HEK293T (cell line): ENCODE data around the gene CSNK1G1.

Source experiments
- CTCF ChIA-PET: fragments of 350-600 bp; formaldehyde crosslinking; extraction: SDS; loops from one replicate; lab custom pipeline; 2021; ENCODE audit warnings: antibody characterized with exemption, inconsistent platforms; lab: Yijun Ruan, JAX
- POLR2A ChIA-PET: fragments of 350-600 bp; formaldehyde crosslinking; extraction: SDS; loops from one replicate; lab custom pipeline; 2020; ENCODE audit warnings: antibody characterized with exemption, inconsistent platforms; lab: Yijun Ruan, JAX
- DNase-seq: peaks from one replicate; pipeline ENCODE4 v3.0.0; 2012; ENCODE audit warnings: mixed read lengths; ENCODE audit errors: extremely low spot score
- ARNT ChIP-seq: fragments of 450-650 bp; IDR thresholded peaks from 2 replicates; pipeline ENCODE4 v1.6.1; 2017; ENCODE audit warnings: mild to moderate bottlenecking
- BHLHE40 ChIP-seq: fragments of 450-650 bp; IDR thresholded peaks from 2 replicates; pipeline ENCODE4 v1.6.1; 2016; ENCODE audit warnings: mild to moderate bottlenecking, moderate library complexity, borderline replicate concordance
- CTBP1 ChIP-seq: fragments of 450-650 bp; IDR thresholded peaks from 2 replicates; pipeline ENCODE4 v1.6.1; 2016; ENCODE audit warnings: borderline replicate concordance
- ELF4 ChIP-seq: fragments of 450-650 bp; IDR thresholded peaks from 2 replicates; pipeline ENCODE4 v1.6.1; 2017; ENCODE audit warnings: antibody characterized with exemption
- FOXA1 ChIP-seq: fragments of 450-650 bp; IDR thresholded peaks from 2 replicates; pipeline ENCODE4 v1.6.1; 2016; ENCODE audit warnings: mild to moderate bottlenecking
- FOXK2 ChIP-seq: fragments of 450-650 bp; IDR thresholded peaks from 2 replicates; pipeline ENCODE4 v1.6.1; 2016; ENCODE audit warnings: mild to moderate bottlenecking
- FOXM1 ChIP-seq: fragments of 450-650 bp; IDR thresholded peaks from 2 replicates; pipeline ENCODE4 v1.6.1; 2017; ENCODE audit warnings: mild to moderate bottlenecking, borderline replicate concordance
- L3MBTL2 ChIP-seq: fragments of 450-650 bp; conservative IDR thresholded peaks from 2 replicates; pipeline ENCODE4 v1.6.1; 2016; ENCODE audit warnings: mild to moderate bottlenecking
- LEF1 ChIP-seq: fragments of 450-650 bp; IDR thresholded peaks from 2 replicates; pipeline ENCODE4 v1.6.1; 2017; ENCODE audit warnings: mild to moderate bottlenecking, borderline replicate concordance
- NFRKB ChIP-seq: fragments of 450-650 bp; IDR thresholded peaks from 2 replicates; pipeline ENCODE4 v1.6.1; 2016; ENCODE audit warnings: mild to moderate bottlenecking, moderate library complexity
- SP1 ChIP-seq: fragments of 450-650 bp; IDR thresholded peaks from 2 replicates; pipeline ENCODE4 v1.6.1; 2017
- SUZ12 ChIP-seq: fragments of 450-650 bp; IDR thresholded peaks from 2 replicates; pipeline ENCODE4 v1.6.1; 2016; ENCODE audit warnings: mild to moderate bottlenecking
- TARDBP ChIP-seq: fragments of 450-650 bp; IDR thresholded peaks from 2 replicates; pipeline ENCODE4 v1.6.1; 2016
- ZNF384 ChIP-seq: fragments of 450-650 bp; IDR thresholded peaks from 2 replicates; pipeline ENCODE4 v1.6.1; 2016
- TF ChIP-seq, protein P1 (sequence below): fragments of 450-650 bp; IDR thresholded peaks from 2 replicates; pipeline ENCODE4 v1.6.1; 2016

Gene CSNK1G1

GRCh38 chr15:64251121-64251520 lies 104.9 kb downstream of the CSNK1G1 start:
- ChIA-PET POLR2A (no interaction called here), CTCF (interaction anchor here (0.6 kb wide), 1 partner anchor 118 kb away, joined by 4 read pairs; no protein-coding TSS in a partner anchor)
- TF ChIP-seq NFRKB (no peak), FOXA1 (no peak), LEF1 (no peak), TARDBP (no peak), SP1 (no peak), L3MBTL2 (no peak), SUZ12 (no peak)
- DNase-seq: no peak

DNA sequence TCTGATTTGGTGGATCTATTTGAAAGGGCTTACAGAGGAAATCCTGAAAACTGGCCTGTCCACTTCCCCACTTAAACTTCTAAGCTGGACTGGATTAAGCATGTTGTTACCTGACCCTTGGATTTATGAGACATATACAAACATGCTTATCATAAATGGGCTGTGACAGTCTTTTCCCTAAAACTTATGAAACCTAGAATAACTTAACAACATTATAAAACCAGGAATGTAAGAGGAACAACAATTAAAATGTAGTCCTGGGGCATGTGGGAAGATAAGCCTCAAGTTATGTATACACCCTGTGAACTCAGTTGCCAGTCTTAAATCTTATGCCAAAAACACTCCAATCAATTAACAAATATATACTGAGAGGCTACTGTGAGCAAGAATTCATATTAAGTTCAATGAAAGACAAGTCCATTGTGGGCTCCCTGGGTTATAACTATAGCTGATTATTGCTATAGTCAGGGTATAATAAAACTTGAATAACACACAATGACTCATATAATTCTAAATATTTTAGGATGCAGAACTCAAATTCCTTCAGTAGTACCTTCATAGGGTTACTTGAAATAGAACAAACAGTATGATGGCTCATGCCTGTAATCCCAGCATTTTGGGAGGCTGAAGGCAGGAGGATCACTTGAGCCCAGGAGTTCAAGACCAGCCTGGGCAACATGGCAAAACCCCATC lies 105.9 kb downstream of the CSNK1G1 start:
- TF ChIP-seq CTBP1: no peak
- no peak for TF ChIP-seq BHLHE40
- TF ChIP-seq SUZ12: no peak
- no peak for TF ChIP-seq FOXK2
- TF ChIP-seq ARNT: no peak
- TF ChIP-seq FOXA1: 0 out of 2 replicates have a peak, but pooled peaks have one; percentile 38
- no peak for TF ChIP-seq SP1
- ChIA-PET POLR2A (no interaction called here), CTCF (no interaction called here)
- no peak for DNase-seq

- CTCF ChIA-PET: no interaction called here
- no peak for TF ChIP-seq FOXM1
- no peak for TF ChIP-seq ARNT
- no peak for TF ChIP-seq TARDBP
- TF ChIP-seq FOXA1: no peak
- TF ChIP-seq, protein P1, sequence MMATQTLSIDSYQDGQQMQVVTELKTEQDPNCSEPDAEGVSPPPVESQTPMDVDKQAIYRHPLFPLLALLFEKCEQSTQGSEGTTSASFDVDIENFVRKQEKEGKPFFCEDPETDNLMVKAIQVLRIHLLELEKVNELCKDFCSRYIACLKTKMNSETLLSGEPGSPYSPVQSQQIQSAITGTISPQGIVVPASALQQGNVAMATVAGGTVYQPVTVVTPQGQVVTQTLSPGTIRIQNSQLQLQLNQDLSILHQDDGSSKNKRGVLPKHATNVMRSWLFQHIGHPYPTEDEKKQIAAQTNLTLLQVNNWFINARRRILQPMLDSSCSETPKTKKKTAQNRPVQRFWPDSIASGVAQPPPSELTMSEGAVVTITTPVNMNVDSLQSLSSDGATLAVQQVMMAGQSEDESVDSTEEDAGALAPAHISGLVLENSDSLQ: no peak
- no peak for TF ChIP-seq BHLHE40
- TF ChIP-seq L3MBTL2: no peak
- TF ChIP-seq CTBP1: no peak
- no peak for TF ChIP-seq SUZ12
- TF ChIP-seq FOXK2: no peak
- TF ChIP-seq ZNF384: no peak
- no peak for TF ChIP-seq ELF4
- no peak for TF ChIP-seq NFRKB
- no peak for TF ChIP-seq LEF1
- no peak for TF ChIP-seq SP1
- POLR2A ChIA-PET: no interaction called here
- no peak for DNase-seq
Observed at GRCh38 chr15:64249406-64249805, 106.6 kb downstream of the CSNK1G1 start.

- ChIA-PET CTCF (no interaction called here), POLR2A (interaction anchor here (1.1 kb wide), 1 partner anchor 15 kb away, joined by 3 read pairs; no protein-coding TSS in a partner anchor)
- TF ChIP-seq L3MBTL2: no peak
- TF ChIP-seq, protein P1: peak; percentile 45
- peak; percentile 31 for DNase-seq
Observed at GRCh38 chr15:64247906-64248541, 107.9 kb downstream of the CSNK1G1 start.

- POLR2A ChIA-PET: interaction anchor here (1.1 kb wide), 1 partner anchor 14 kb away, joined by 3 read pairs; no protein-coding TSS in a partner anchor
- no peak for DNase-seq
- CTCF ChIA-PET: no interaction called here
- TF ChIP-seq BHLHE40 (no peak), ARNT (no peak), SP1 (no peak), LEF1 (no peak), FOXA1 (no peak), TARDBP (no peak), L3MBTL2 (no peak), ELF4 (no peak)
Observed at GRCh38 chr15:64247535-64247905, 108.5 kb downstream of the CSNK1G1 start.

- TF ChIP-seq, protein P1: 0 out of 2 replicates have a peak, but pooled peaks have one; percentile 21
- TF ChIP-seq ZNF384: 0 out of 2 replicates have a peak, but pooled peaks have one; percentile 21
- no peak for TF ChIP-seq SP1
- no peak for TF ChIP-seq LEF1
- POLR2A ChIA-PET: no interaction called here
- no peak for DNase-seq
- CTCF ChIA-PET: no interaction called here
Observed at GRCh38 chr15:64246364-64247189, 109.4 kb downstream of the CSNK1G1 start.
